T47D (cell line): Measurements from ENCODE around the gene WEE2.

ENCODE experiments used
- DNase-seq, 2 experiments: peaks; one replicate each; pipeline versions ENCODE4 v3.0.0 to v3.0.0-alpha.2; 2011 to 2012; ENCODE audit warnings: low read depth in 1 of 2, low spot score in 1 of 2
- JUND ChIP-seq: IDR thresholded peaks from 2 replicates; pipeline ENCODE4 v1.6.1; 2012; ENCODE audit warnings: low read depth
- in situ Hi-C: cut with HindIII; loops from 2 replicates; pipeline ENCODE4 v1.10.0; 2016; ENCODE audit warnings: low sequenced_read_pairs, low pct_unique_long_range_greater_than_20kb

Gene WEE2

GRCh38 chr7:141708351-141708750 lies at the start of gene WEE2:
WEE2 (plus strand) TSS chr7:141708353; CDS start chr7:141708759, 406 bp downstream.
- DNase-seq = no peak
- in situ Hi-C loops = no loop called here
- no peak for TF ChIP-seq JUND

DNA sequence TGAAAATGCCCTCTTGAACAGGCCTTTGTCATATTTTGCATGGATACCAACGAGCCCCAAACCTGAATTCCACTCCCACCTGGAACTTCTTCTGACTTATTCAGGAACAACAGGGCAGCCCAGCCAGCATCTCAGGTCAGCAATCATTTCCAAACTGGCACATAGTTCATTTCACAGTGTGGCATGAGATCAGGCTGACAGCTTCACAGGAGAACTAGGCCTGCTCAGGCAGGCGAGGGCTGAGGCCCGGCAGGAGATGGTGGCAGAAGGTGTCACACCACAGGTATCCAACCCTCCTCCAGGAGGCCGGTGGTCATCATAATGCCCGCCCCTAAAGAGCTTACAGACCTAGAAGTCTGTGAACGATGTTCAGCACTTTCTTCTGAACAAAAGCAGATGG lies 48.7 kb upstream of the WEE2 start:
- no peak for TF ChIP-seq JUND
- in situ Hi-C loops = no loop called here

GRCh38 chr7:141660259-141660658 lies 47.9 kb upstream of the WEE2 start:
- TF ChIP-seq JUND = no peak
- no peak for DNase-seq
- in situ Hi-C loops = no loop called here

More for the DNA sequence above, 48.7 kb upstream of the WEE2 start:
- DNase-seq = no peak

DNA sequence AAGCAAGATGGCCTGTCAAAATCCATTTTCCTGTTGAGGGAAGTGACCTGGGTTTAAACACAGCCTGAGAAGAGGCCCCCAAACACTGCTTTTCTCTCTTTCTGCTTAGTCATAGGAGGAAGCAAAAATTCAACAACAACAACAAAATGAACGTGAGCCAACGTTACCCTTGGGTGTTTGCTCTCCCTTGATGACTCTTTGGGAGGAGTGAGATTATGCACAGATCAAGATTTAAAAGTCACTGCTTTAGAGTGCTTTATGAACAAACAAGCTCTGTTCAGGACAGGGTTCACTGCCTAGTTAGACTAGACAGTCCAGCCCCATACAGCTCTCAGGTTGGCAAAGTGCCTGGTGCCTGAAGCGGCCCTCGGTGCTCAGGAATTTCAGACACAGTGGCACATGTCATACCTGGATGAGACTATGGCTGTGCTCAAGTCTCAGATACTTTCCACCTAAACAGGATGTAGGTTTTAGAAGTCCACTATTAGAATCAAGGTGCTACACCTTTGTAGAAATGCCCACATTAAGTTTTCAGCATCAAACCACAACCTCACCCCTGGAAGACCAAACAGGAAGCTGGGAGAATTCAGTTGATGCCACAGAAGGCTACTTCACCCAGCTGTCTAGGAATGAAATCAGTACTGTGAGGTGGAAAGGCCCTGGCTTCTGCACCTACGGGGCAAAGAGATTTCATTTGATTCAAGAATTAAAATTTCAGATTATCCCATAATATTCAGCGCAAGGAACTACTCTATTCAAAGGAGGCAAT lies 44.9 kb upstream of the WEE2 start:
- TF ChIP-seq JUND = peak; percentile 43; the same call in 1 of the 2 replicates
- peak; percentile 59 to 91 for DNase-seq
- in situ Hi-C loops = no loop called here

GRCh38 chr7:141664450-141664849 lies 43.7 kb upstream of the WEE2 start:
- in situ Hi-C loops = no loop called here
- no peak for TF ChIP-seq JUND
- no peak for DNase-seq

DNA sequence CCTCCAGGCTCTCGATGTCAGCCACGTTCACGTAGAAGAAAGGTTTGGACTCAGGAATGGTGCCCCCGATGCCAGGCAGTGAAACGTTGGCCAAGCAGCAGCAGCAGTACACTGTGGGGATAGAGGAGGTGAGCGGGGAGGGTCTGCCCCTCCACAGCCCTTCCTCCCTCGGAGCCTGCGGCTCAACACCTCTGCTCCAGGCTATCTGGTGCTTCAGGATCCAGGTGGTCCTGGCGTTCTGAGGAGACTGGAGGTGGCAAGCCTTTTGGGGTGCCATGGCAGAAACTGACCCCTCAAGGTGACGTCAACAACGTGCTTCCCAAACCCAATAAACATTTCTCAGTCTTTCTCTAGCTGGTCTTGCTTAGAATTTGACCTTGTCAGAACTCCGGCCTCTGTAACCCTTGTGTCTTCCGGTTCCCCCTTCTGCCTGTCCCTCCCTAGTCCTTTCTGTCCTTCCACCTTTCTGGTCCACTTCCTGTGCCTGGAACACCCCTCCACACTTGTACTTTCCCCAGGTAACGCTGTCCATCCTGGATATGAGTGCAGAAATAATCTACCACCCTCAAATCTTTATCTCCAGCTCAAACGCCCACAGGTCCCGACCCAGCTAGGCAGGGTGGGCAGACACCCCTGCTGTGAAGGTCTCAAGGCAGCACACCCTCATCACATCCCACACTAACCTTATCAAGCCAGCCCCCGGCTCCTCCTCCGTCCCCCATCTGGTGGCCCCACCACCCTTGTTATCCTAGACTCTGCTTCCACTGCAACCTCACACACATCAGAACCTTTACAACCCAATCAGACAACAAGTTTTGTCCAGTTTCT lies 42.7 kb upstream of the WEE2 start:
- in situ Hi-C loops = no loop called here
- no peak for TF ChIP-seq JUND
- DNase-seq = no peak

DNA sequence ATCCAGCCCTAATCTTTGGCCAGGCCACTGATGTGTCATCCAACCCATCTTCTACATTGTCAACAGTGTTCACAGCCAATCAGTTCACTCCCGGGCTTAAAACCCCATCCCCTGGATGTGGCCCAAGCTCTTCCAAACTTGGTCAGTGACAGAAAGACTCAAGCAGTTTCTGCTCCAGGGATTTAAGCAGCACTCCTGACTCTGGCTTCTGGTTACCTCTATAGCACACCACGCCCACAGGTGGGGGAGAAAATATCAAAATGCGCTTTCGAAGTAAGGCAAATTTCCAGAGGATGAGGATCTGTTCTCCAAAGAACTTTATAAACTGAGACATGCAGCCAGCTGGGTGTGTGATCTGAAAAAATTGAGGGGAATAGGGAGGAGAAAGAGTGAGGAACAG lies 42.1 kb upstream of the WEE2 start:
- TF ChIP-seq JUND = no peak
- DNase-seq = no peak
- in situ Hi-C loops = no loop called here

- in situ Hi-C loops = no loop called here
- DNase-seq = no peak
- no peak for TF ChIP-seq JUND
Measured at GRCh38 chr7:141668853-141669252, 39.3 kb upstream of the WEE2 start.

GRCh38 chr7:141671705-141672496 lies 36.3 kb upstream of the WEE2 start:
- no peak for TF ChIP-seq JUND
- no peak for DNase-seq
- in situ Hi-C loops = no loop called here

DNA sequence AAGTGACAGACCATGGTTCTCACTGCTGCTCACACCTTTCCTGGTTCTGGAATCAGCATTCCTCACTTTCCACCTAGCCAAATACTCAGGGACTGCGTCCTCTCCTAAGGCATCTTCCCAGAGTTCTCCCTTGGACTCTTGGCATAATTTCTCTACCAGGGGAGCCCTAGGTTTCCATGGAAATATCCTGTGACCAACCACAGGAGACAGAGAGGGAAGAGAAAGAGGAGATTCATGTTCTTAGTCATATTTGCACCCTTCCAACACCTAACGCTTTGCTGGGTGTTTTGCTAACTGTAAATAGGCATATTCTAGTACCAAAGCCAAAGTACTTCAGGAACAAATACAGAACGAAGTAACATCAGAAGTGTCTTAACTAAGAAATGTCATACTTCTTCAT lies 34.8 kb upstream of the WEE2 start:
- in situ Hi-C loops = no loop called here
- DNase-seq = no peak
- no peak for TF ChIP-seq JUND

GRCh38 chr7:141674171-141674671 lies 33.9 kb upstream of the WEE2 start:
- in situ Hi-C loops = no loop called here
- TF ChIP-seq JUND = no peak
- no peak for DNase-seq

DNA sequence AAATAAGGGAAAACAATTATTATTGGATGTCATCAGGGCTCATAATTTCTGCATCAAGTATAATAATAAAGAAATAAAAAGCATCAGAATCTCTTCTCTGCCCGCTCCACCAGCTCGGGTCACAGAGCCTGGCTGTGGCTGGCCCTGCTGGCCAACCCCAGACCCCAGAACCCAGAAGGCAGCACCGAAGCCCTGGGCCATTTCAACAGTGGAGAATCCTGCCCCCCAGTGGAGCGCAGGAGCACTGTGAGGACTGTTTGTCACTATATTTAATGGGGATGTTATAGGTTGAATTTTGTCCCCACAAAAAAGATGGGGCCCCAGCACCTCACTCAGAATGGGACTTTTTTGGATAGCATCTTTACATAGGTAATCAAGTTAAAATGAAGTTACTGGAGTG lies 33.5 kb upstream of the WEE2 start:
- in situ Hi-C loops = no loop called here
- no peak for DNase-seq
- no peak for TF ChIP-seq JUND
